Vagina (tissue), 2 donors: Measurements from ENCODE around the gene APLP2. TPM values are rescaled to one million over a fixed set of nuclear protein-coding genes. Genes with fewer than 3 reads are reported as not detected.

Experiments used
- DNase-seq, 2 donors: peaks; one replicate each; pipeline ENCODE4 v3.0.0-alpha.2; 2017; ENCODE audit errors: extremely low spot score in 2 of 2
- H3K27ac ChIP-seq: fragments of 200-600 bp; sonication (generic); one replicate; pipeline ENCODE4 v1.5.1; 2019
- H3K27me3 ChIP-seq: fragments of 200-600 bp; sonication (generic); one replicate; pipeline ENCODE4 v1.5.1; 2019
- H3K36me3 ChIP-seq, 2 donors: fragments of 200-600 bp; sonication (generic); one replicate each; pipeline ENCODE4 v1.5.1; 2017 to 2019
- H3K4me1 ChIP-seq: fragments of 200-600 bp; sonication (generic); one replicate; pipeline ENCODE4 v1.5.1; 2019
- H3K4me3 ChIP-seq, 2 donors: fragments of 200-600 bp; sonication (generic); 1 replicate in 1 of 2; 2 replicates in 1 of 2; pipeline ENCODE4 v1.5.1; 2016 to 2019
- H3K9me3 ChIP-seq: fragments of 200-600 bp; sonication (generic); one replicate; pipeline ENCODE4 v1.5.1; 2019
- POLR2A ChIP-seq, 2 donors: fragments of 450-650 bp; IDR thresholded peaks; one replicate each; pipeline ENCODE4 v1.6.1; 2017; ENCODE audit warnings: antibody characterized with exemption in 2 of 2, mild to moderate bottlenecking in 2 of 2, moderate library complexity in 2 of 2
- POLR2AphosphoS5 ChIP-seq, 2 donors: sonication (generic); formaldehyde crosslinking; IDR thresholded peaks; one replicate each; pipeline ENCODE4 v1.9.0; 2017; ENCODE audit warnings: antibody characterized with exemption in 2 of 2, mild to moderate bottlenecking in 2 of 2, low read depth in 1 of 2; ENCODE audit not compliant: insufficient read depth in 1 of 2
- intact Hi-C: fragments of 100-400 bp; cut with DNase I; formaldehyde crosslinking; loops from one replicate; pipeline ENCODE4 v1.15.1; 2023
- total RNA-seq: library from RNA; depleted of rRNA; stranded (reverse); fragments of >200 nt; gene quantifications from one replicate; pipeline ENCODE4 v1.2.3, GENCODE V29; 2016
- TF ChIP-seq, protein P1 (sequence below), 3 experiments: fragments of 450-650 bp in 2 of 3; fragments of 200-600 bp in 1 of 3; sonication (generic) in 1 of 3; IDR thresholded peaks; one replicate each; pipeline ENCODE4 v1.5.1; 2017 to 2019; ENCODE audit warnings: antibody characterized with exemption in 3 of 3, mild to moderate bottlenecking in 2 of 3, moderate library complexity in 2 of 3

The APLP2 gene
- total RNA-seq, 1 donor from 2014 or later = 234 TPM

GRCh38 chr11:130062026-130062425, 7.7 kb upstream of the APLP2 start:
- Histone ChIP-seq H3K27ac (no peak overlapping the region), H3K27me3 (no peaks in the 10 kb centered on the region), H3K36me3 (no peaks in the 10 kb centered on the region), H3K4me1 (no peaks in the 10 kb centered on the region), H3K9me3 (no peaks in the 10 kb centered on the region), H3K4me3 (no peak overlapping the region)
- DNase-seq = no peak
- intact Hi-C loops = no loop called here
- no peak for TF ChIP-seq POLR2AphosphoS5 (IDR thresholded peaks at IDR 0.05; ENCODE audit: insufficient read depth in 1 of 2, low read depth in 1 of 2)
- TF ChIP-seq, protein P1, sequence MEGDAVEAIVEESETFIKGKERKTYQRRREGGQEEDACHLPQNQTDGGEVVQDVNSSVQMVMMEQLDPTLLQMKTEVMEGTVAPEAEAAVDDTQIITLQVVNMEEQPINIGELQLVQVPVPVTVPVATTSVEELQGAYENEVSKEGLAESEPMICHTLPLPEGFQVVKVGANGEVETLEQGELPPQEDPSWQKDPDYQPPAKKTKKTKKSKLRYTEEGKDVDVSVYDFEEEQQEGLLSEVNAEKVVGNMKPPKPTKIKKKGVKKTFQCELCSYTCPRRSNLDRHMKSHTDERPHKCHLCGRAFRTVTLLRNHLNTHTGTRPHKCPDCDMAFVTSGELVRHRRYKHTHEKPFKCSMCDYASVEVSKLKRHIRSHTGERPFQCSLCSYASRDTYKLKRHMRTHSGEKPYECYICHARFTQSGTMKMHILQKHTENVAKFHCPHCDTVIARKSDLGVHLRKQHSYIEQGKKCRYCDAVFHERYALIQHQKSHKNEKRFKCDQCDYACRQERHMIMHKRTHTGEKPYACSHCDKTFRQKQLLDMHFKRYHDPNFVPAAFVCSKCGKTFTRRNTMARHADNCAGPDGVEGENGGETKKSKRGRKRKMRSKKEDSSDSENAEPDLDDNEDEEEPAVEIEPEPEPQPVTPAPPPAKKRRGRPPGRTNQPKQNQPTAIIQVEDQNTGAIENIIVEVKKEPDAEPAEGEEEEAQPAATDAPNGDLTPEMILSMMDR (IDR thresholded peaks at IDR 0.05) = no peak
- TF ChIP-seq POLR2A (IDR thresholded peaks at IDR 0.05) = no peak

- TF ChIP-seq POLR2A (IDR thresholded peaks at IDR 0.05) = no peak
- no peak for TF ChIP-seq POLR2AphosphoS5 (IDR thresholded peaks at IDR 0.05; ENCODE audit: insufficient read depth in 1 of 2, low read depth in 1 of 2)
- TF ChIP-seq, protein P1 (IDR thresholded peaks at IDR 0.05) = no peak
- H3K36me3 ChIP-seq = no peaks in the 10 kb centered on the region
- no peak overlapping the region for H3K27ac ChIP-seq
- H3K4me1 ChIP-seq = peaks cover 4% of the 10 kb centered on the region
- no peak overlapping the region for H3K4me3 ChIP-seq
- intact Hi-C loops = no loop called here
- no peak for DNase-seq
- H3K27me3 ChIP-seq = no peaks in the 10 kb centered on the region
- no peaks in the 10 kb centered on the region for H3K9me3 ChIP-seq
These were observed 6.2 kb upstream of the APLP2 start for GRCh38 chr11:130063451-130063850.

DNA sequence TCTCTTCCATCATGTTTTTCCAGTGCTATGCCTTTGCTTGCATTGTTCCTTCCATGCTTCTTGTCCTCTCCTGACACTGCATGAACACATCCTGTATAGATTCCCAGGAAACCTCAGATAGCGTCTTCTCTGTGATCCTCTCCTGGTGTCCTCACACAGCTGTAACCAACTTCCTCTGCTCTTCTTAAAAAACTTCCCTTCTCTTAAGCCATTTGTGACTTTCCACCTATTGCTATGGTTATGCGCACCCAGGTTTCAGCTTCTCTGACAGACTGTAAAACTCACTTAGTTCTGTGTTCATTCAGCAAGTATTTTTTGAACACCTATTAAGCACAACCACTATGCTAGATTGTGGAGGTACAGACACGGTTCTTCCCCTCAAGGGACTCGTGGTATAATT, 5.1 kb upstream of the APLP2 start:
- H3K27me3 ChIP-seq = no peaks in the 10 kb centered on the region
- H3K4me1 ChIP-seq = peaks cover 8% of the 10 kb centered on the region
- TF ChIP-seq, protein P1 (IDR thresholded peaks at IDR 0.05) = no peak
- TF ChIP-seq POLR2A (IDR thresholded peaks at IDR 0.05) (no peak), POLR2AphosphoS5 (IDR thresholded peaks at IDR 0.05; ENCODE audit: insufficient read depth in 1 of 2, low read depth in 1 of 2) (no peak)
- H3K36me3 ChIP-seq = no peaks in the 10 kb centered on the region
- H3K9me3 ChIP-seq = no peaks in the 10 kb centered on the region
- H3K27ac ChIP-seq = no peak overlapping the region
- intact Hi-C loops = no loop called here
- H3K4me3 ChIP-seq = no peak overlapping the region
- no peak for DNase-seq

- Histone ChIP-seq H3K27ac (no peak overlapping the region), H3K27me3 (no peaks in the 10 kb centered on the region), H3K4me3 (no peak overlapping the region), H3K36me3 (no peaks in the 10 kb centered on the region), H3K4me1 (peaks cover 8% of the 10 kb centered on the region), H3K9me3 (no peaks in the 10 kb centered on the region)
- DNase-seq = no peak
- TF ChIP-seq, protein P1 (IDR thresholded peaks at IDR 0.05) = no peak
- TF ChIP-seq POLR2AphosphoS5 (IDR thresholded peaks at IDR 0.05; ENCODE audit: insufficient read depth in 1 of 2, low read depth in 1 of 2) = no peak
- intact Hi-C loops = loop anchor here (5.0 kb wide), 1 partner anchor 64 kb away; the partner anchor contains the start of gene PRDM10
These were observed 3.4 kb upstream of the APLP2 start for GRCh38 chr11:130066338-130066737.

DNA sequence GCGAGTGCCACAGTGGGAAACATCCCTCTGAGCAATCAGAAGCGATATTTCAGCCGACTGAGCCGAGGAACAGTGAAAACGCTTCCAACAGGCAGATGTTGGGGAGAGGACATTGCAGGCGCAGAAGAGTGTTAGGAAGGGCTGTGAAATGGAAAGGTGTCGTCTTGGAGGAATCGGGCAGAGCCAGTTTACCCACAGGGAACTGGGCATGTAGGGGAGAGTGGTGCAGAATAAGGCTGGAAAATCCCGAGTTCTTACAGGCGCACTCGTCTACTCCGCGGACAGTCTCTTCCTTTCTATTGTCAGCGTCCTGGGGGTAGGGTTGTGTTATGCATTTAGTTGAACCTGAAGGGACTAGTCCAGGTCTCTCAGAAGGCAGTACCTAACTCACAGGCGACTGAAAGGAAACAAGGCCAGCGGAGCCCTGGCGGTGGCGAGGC, 1.1 kb upstream of the APLP2 start:
- Histone ChIP-seq H3K27me3 (no peaks in the 10 kb centered on the region), H3K27ac (peak overlapping the region; percentile 92), H3K9me3 (no peaks in the 10 kb centered on the region), H3K36me3 (no peaks in the 10 kb centered on the region), H3K4me1 (peaks cover 21% of the 10 kb centered on the region), H3K4me3 (peak overlapping the region; percentile 72 to 99)
- DNase-seq = no peak
- TF ChIP-seq, protein P1 (IDR thresholded peaks at IDR 0.05) = no peak
- TF ChIP-seq POLR2A (IDR thresholded peaks at IDR 0.05) = no peak
- no peak for TF ChIP-seq POLR2AphosphoS5 (IDR thresholded peaks at IDR 0.05; ENCODE audit: insufficient read depth in 1 of 2, low read depth in 1 of 2)
- intact Hi-C loops = loop anchor here (5.0 kb wide), 1 partner anchor 66 kb away; the partner anchor contains the start of gene PRDM10
